DND-41 (cell line): Measurements from ENCODE around the gene NAA10.

Experiments
- ATAC-seq: fragments of 200-7000 bp; cut with Tn5 transposase; 3 replicates; pipeline ENCODE4 v1.9.1; 2021; ENCODE audit warnings: low read depth; ENCODE audit not compliant: insufficient read depth
- DNase-seq: peaks from one replicate; pipeline ENCODE4 v3.0.0-alpha.2; 2020
- H2AFZ ChIP-seq: 2 replicates; pipeline ENCODE4 v1.6.0; 2012; ENCODE audit warnings: low read depth, low read length
- H3K27ac ChIP-seq: 2 replicates; pipeline ENCODE4 v1.5.1; 2012; ENCODE audit warnings: low read length, inconsistent platforms
- H3K27me3 ChIP-seq: fragments of 200-600 bp; sonication (generic); 2 replicates; pipeline ENCODE4 v1.6.0; 2012; ENCODE audit warnings: low read length, mild to moderate bottlenecking, inconsistent platforms; ENCODE audit not compliant: insufficient read depth, poor library complexity
- H3K36me3 ChIP-seq: 2 replicates; pipeline ENCODE4 v1.5.1; 2012; ENCODE audit warnings: low read length, inconsistent platforms; ENCODE audit not compliant: insufficient read depth
- H3K4me1 ChIP-seq: 2 replicates; pipeline ENCODE4 v1.5.1; 2012; ENCODE audit warnings: mild to moderate bottlenecking, low read length; ENCODE audit not compliant: insufficient read depth
- H3K4me2 ChIP-seq: 2 replicates; pipeline ENCODE4 v1.6.0; 2012; ENCODE audit warnings: mild to moderate bottlenecking, moderate library complexity, low read length, inconsistent platforms; ENCODE audit not compliant: insufficient read depth
- H3K4me3 ChIP-seq, 2 experiments: fragments of 200-600 bp in 1 of 2; shearing (Covaris generic) in 1 of 2; 2 replicates each; pipeline ENCODE4 v1.5.1; 2012 to 2016; ENCODE audit warnings: inconsistent platforms in 2 of 2, low read length in 2 of 2, mild to moderate bottlenecking in 2 of 2, low read depth in 1 of 2, moderate library complexity in 1 of 2
- H3K79me2 ChIP-seq: 2 replicates; pipeline ENCODE4 v1.6.0; 2012; ENCODE audit warnings: low read length, inconsistent platforms; ENCODE audit not compliant: insufficient read depth
- H3K9ac ChIP-seq: 2 replicates; pipeline ENCODE4 v1.6.0; 2012; ENCODE audit warnings: low read depth, mild to moderate bottlenecking, inconsistent platforms, low read length, moderate library complexity
- H3K9me3 ChIP-seq: 2 replicates; pipeline ENCODE4 v1.5.1; 2012; ENCODE audit warnings: low read length, moderate library complexity, mild to moderate bottlenecking, inconsistent platforms; ENCODE audit not compliant: insufficient read depth, severe bottlenecking
- H4K20me1 ChIP-seq: 2 replicates; pipeline ENCODE4 v1.6.0; 2012; ENCODE audit warnings: low read length; ENCODE audit not compliant: insufficient read depth
- EZH2 ChIP-seq: IDR thresholded peaks from 3 replicates; pipeline ENCODE4 v1.6.1; 2012; ENCODE audit warnings: borderline replicate concordance, low read depth, mild to moderate bottlenecking, moderate library complexity, low read length, inconsistent platforms; ENCODE audit not compliant: severe bottlenecking
- TF ChIP-seq, protein P1 (sequence below): IDR thresholded peaks from 2 replicates; pipeline ENCODE4 v1.5.1; 2012; ENCODE audit warnings: borderline replicate concordance, low read length, moderate library complexity, mild to moderate bottlenecking; ENCODE audit not compliant: poor library complexity, severe bottlenecking; ENCODE audit errors: extremely low read depth

The NAA10 gene

DNA sequence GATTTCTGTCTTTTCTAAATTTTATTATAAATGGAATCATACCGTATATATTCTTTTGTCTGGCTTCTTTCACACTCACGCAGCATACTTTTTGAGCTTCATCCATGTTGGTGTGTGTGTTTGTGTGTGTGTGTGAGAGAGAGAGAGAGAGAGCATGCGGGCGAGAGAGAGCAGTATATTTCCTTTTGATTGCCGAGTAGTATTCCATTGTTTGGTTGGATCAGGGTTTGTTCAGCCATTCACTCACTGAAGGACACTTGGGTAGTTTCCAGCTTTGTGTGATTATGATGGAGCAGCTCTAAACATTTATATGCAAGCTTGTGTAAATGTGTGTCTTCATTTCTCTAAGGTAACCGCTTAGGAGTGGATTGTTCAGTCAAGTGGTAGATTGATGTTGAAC, 45.7 kb downstream of the NAA10 start:
- Histone ChIP-seq H3K9ac (no peak overlapping the region), H3K27me3 (no peaks in the 10 kb centered on the region), H3K4me2 (no peak overlapping the region), H3K9me3 (no peaks in the 10 kb centered on the region), H3K4me3 (no peak overlapping the region), H2AFZ (no peak overlapping the region), H3K36me3 (no peaks in the 10 kb centered on the region), H3K4me1 (no peaks in the 10 kb centered on the region), H4K20me1 (no peaks in the 10 kb centered on the region), H3K79me2 (no peaks in the 10 kb centered on the region), H3K27ac (no peak overlapping the region)
- DNase-seq = no peak
- no peak for TF ChIP-seq EZH2
- TF ChIP-seq, protein P1, sequence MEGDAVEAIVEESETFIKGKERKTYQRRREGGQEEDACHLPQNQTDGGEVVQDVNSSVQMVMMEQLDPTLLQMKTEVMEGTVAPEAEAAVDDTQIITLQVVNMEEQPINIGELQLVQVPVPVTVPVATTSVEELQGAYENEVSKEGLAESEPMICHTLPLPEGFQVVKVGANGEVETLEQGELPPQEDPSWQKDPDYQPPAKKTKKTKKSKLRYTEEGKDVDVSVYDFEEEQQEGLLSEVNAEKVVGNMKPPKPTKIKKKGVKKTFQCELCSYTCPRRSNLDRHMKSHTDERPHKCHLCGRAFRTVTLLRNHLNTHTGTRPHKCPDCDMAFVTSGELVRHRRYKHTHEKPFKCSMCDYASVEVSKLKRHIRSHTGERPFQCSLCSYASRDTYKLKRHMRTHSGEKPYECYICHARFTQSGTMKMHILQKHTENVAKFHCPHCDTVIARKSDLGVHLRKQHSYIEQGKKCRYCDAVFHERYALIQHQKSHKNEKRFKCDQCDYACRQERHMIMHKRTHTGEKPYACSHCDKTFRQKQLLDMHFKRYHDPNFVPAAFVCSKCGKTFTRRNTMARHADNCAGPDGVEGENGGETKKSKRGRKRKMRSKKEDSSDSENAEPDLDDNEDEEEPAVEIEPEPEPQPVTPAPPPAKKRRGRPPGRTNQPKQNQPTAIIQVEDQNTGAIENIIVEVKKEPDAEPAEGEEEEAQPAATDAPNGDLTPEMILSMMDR = no peak
- no peak for ATAC-seq

DNA sequence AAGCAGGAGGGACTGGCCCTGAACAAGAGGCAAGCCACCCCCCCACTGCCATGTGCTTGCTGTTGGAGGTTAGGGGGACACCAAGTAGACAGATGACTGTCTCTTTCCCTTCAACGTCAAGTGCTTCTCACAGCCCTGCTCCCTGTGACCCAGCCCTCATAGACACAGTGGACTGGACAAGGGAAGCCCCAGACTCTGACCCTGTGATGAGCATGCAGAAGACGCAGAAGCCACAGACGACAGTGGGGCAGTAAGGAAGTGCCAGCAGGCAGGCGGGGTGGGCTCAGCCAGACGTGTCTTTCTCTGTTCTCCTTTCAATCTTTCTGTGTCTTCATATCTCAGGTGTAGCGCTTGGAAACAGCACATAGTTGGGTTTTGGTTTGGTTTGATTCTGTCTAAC, 46.5 kb downstream of the NAA10 start:
- DNase-seq (no peak), ATAC-seq (no peak)
- no peak overlapping the region for H3K4me2 ChIP-seq

DNA sequence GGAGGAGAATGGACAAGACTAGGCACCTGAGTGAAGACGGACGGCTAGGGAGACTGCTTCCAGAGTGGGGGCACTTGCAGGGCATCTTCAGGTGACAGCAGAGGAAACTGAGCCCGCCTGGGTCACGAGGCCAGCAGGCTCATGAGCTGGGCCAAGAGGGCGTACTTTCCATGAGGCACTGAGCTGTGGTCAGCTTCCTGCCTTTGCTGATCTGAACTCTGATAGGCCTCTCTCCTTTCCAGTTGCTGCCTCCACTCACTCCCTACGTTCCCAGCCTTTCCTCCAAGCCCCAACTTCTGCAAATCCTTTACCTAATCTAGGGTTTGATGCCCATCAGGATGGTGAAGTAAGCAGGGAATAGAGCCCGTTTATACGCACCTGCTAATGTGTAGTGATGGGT, 47.5 kb downstream of the NAA10 start:
- H3K79me2 ChIP-seq = no peaks in the 10 kb centered on the region
- H2AFZ ChIP-seq = no peak overlapping the region
- ATAC-seq = no peak
- no peaks in the 10 kb centered on the region for H3K27me3 ChIP-seq
- H3K36me3 ChIP-seq = no peaks in the 10 kb centered on the region
- H3K9me3 ChIP-seq = no peaks in the 10 kb centered on the region
- no peak overlapping the region for H3K27ac ChIP-seq
- no peak overlapping the region for H3K4me3 ChIP-seq
- no peak for DNase-seq
- H3K4me2 ChIP-seq = no peak overlapping the region
- H3K9ac ChIP-seq = no peak overlapping the region
- TF ChIP-seq, protein P1 = no peak
- TF ChIP-seq EZH2 = no peak
- H3K4me1 ChIP-seq = no peaks in the 10 kb centered on the region
- H4K20me1 ChIP-seq = no peaks in the 10 kb centered on the region

More for the DNA sequence above, 46.5 kb downstream of the NAA10 start:
- Histone ChIP-seq H3K4me1 (no peaks in the 10 kb centered on the region), H3K36me3 (no peaks in the 10 kb centered on the region), H3K27ac (no peak overlapping the region), H3K79me2 (no peaks in the 10 kb centered on the region), H2AFZ (no peak overlapping the region), H3K9ac (no peak overlapping the region), H4K20me1 (no peaks in the 10 kb centered on the region), H3K9me3 (no peaks in the 10 kb centered on the region), H3K27me3 (no peaks in the 10 kb centered on the region), H3K4me3 (no peak overlapping the region)
- TF ChIP-seq, protein P1 = no peak
- TF ChIP-seq EZH2 = no peak

DNA sequence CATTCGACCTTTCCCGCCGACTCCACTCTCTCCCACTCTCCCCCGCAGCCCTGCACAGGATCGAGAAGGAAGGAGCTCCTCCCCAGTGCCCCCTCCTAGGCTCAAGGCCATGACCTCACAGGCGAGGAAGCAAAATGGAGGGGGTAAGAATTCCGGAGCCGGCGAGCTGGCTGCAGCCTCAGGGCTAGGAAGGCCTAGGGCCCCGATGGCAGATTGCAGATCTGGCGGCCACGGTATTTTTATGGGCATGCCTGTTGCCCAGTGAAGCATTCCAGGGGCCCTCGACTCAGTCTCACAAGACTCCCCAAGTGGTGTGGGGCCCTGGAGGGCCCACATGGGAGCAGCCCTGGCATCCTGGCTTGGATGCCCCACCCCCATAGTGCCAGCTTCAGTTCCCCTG, 47.9 kb downstream of the NAA10 start:
- no peak overlapping the region for H3K9ac ChIP-seq
- no peaks in the 10 kb centered on the region for H4K20me1 ChIP-seq
- no peaks in the 10 kb centered on the region for H3K36me3 ChIP-seq
- H3K4me1 ChIP-seq = no peaks in the 10 kb centered on the region
- no peaks in the 10 kb centered on the region for H3K79me2 ChIP-seq
- ATAC-seq = no peak
- no peak for TF ChIP-seq EZH2
- TF ChIP-seq, protein P1 = no peak
- no peak overlapping the region for H3K4me2 ChIP-seq
- no peaks in the 10 kb centered on the region for H3K9me3 ChIP-seq
- no peak overlapping the region for H2AFZ ChIP-seq
- no peaks in the 10 kb centered on the region for H3K27me3 ChIP-seq
- no peak for DNase-seq
- no peak overlapping the region for H3K27ac ChIP-seq
- H3K4me3 ChIP-seq = no peak overlapping the region
